GM18520 (cell line): ENCODE data around the gene WDR54.
"Not testable (repeated sequence)": the region's sequence is repeated elsewhere in the genome, so short reads cannot be mapped to it uniquely, and the experiment has no call there.

Experiments
- ATAC-seq: cut with Tn5 transposase; IDR thresholded peaks from one replicate; pipeline ENCODE4 v1.9.1; 2021; ENCODE audit not compliant: unreplicated experiment

The WDR54 gene

GRCh38 chr2:74454654-74455511 lies 33.4 kb downstream of the WDR54 start, which contains the start of gene INO80B:
Gene INO80B, plus strand, starts transcription at chr2:74455087. Its CDS starts 30 bp downstream, at chr2:74455117.
- ATAC-seq = peak; percentile 47

GRCh38 chr2:74457129-74457548 lies 35.6 kb downstream of the WDR54 start:
- no peak for ATAC-seq

- ATAC-seq = peak; percentile 12
These were observed 36.1 kb downstream of the WDR54 start for GRCh38 chr2:74457549-74458131.

- peak; percentile 83 for ATAC-seq
These were observed 36.8 kb downstream of the WDR54 start, which contains the start of gene WBP1 for GRCh38 chr2:74458132-74458937. Gene WBP1, plus strand, starts transcription at chr2:74458438. Its CDS starts 165 bp downstream, at chr2:74458603.

- no peak for ATAC-seq
These were observed 37.4 kb downstream of the WDR54 start for GRCh38 chr2:74458938-74459363.

GRCh38 chr2:74459503-74460118 lies 38.1 kb downstream of the WDR54 start:
- not testable (repeated sequence) for ATAC-seq

- ATAC-seq = not testable (repeated sequence)
These were observed 38.7 kb downstream of the WDR54 start for GRCh38 chr2:74460187-74460586.

GRCh38 chr2:74461187-74462053 lies 39.9 kb downstream of the WDR54 start:
- no peak for ATAC-seq

- ATAC-seq = no peak
These were observed 40.7 kb downstream of the WDR54 start for GRCh38 chr2:74462054-74462785.

GRCh38 chr2:74462786-74463105 lies 41.2 kb downstream of the WDR54 start:
- ATAC-seq = no peak

- no peak for ATAC-seq
These were observed 42.9 kb downstream of the WDR54 start for GRCh38 chr2:74464406-74464805.

GRCh38 chr2:74470742-74471141 lies 49.2 kb downstream of the WDR54 start:
- not testable (repeated sequence) for ATAC-seq

- ATAC-seq = no peak
These were observed 50.0 kb downstream of the WDR54 start for GRCh38 chr2:74471332-74472065.

- peak; percentile 82 for ATAC-seq
These were observed 50.8 kb downstream of the WDR54 start, which contains the start of gene MRPL53 for GRCh38 chr2:74472086-74472944. Gene MRPL53, minus strand, starts transcription at chr2:74472680. Its CDS starts 20 bp downstream, at chr2:74472660.

GRCh38 chr2:74472945-74473258 lies 51.4 kb downstream of the WDR54 start:
- ATAC-seq = no peak

- no peak for ATAC-seq
These were observed 53.0 kb downstream of the WDR54 start for GRCh38 chr2:74474481-74474880.

GRCh38 chr2:74474899-74475298 lies 53.4 kb downstream of the WDR54 start:
- ATAC-seq = no peak
